ENCODE measurements around the gene TMEM44. TPM values are rescaled to one million over a fixed set of nuclear protein-coding genes. Genes with fewer than 3 reads are reported as not detected.

The TMEM44 gene
- total and polyA plus RNA-seq, 2 donors (not counting 3 experiments of a cell fraction or from before 2014, with no cell fraction given) = 93.8 to 125 TPM

DNA sequence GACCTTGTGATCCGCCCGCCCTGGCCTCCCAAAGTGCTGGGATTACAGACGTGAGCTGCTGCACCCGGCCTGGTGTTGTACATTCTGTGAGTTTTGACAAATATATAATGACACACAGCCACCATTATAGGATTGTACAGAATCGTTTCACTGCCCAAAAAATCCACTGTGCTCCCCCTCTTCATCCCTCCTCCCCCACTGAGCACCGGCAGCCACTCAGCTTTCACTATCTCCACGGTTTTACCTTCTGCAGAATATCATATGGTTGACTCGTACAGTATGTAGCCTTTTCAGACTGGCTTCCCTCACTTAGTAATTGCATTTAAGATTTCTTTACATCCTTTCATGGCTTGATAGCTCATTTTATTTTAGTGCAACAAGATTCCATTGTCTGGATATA, 89.7 kb downstream of the TMEM44 start:
- FAIRE-seq = no peak
- intact Hi-C loops (cut with micrococcal nuclease) = no loop called here

DNA sequence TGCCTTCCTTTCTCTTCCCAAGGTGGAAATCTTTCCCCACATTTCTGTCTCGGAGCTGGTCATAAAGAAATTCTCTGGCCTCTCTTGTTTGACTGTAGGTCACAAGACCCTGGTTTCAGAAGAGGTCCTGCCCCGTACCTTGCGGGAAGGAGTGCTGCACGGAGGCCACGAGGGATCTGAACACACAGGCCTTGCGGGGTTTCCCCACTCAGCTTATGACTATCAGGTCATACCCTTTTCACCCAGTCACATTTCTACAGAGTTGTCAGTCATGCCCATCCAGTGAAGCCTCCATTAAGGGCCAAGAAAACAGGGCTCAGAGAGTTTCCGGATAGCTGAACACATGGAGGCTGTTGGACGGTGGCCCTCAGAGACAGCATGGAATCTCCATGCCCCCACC, 91.7 kb downstream of the TMEM44 start:
- Histone ChIP-seq H3K79me2 (ENCODE audit: control insufficient read depth, insufficient read depth, low read length) (no peaks in the 10 kb centered on the region), H3K4me2 (ENCODE audit: insufficient read depth, low read length) (no peak overlapping the region), H2AFZ (ENCODE audit: low read depth, low read length) (no peak overlapping the region), H3K9me3 (replicated peaks; ENCODE audit: control insufficient read depth, insufficient read depth, low read length) (no peaks in the 10 kb centered on the region), H3K4me3 (replicated peaks in 1 of 3; ENCODE audit: insufficient read depth in 1 of 3, low read depth in 1 of 3, low read length in 3 of 3) (no peak overlapping the region), H3K9me1 (replicated peaks; ENCODE audit: control insufficient read depth, extremely low read depth, insufficient read depth, low read length) (no peaks in the 10 kb centered on the region), H3K36me3 (ENCODE audit: control insufficient read depth in 2 of 2, extremely low read depth in 1 of 2, insufficient read depth in 2 of 2, low read length in 2 of 2) (no peaks in the 10 kb centered on the region), H3K27ac (ENCODE audit: insufficient read depth, low read depth, low read length) (no peak overlapping the region), H4K20me1 (replicated peaks; ENCODE audit: control insufficient read depth, extremely low read depth, insufficient read depth, low read length) (no peaks in the 10 kb centered on the region), H3K9ac (replicated peaks; ENCODE audit: extremely low read depth, insufficient read depth, low read length) (no peak overlapping the region), H3K27me3 (ENCODE audit: control insufficient read depth in 2 of 2, insufficient read depth in 2 of 2, low read length in 2 of 2) (no peaks in the 10 kb centered on the region), H3K4me1 (ENCODE audit: control insufficient read depth, extremely low read depth, insufficient read depth, low read length) (peaks cover 14% of the 10 kb centered on the region)
- intact Hi-C loops (cut with micrococcal nuclease) = no loop called here
- ChIA-PET CTCF (no interaction called here), POLR2A (no interaction called here)
- no peak for DNase-seq (ENCODE audit: low read depth, low spot score)
- dilution Hi-C loops (cut with MboI; ENCODE audit: extremely low pct_ligation_motif_present, low sequenced_read_pairs) = no loop called here
- FAIRE-seq = no peak
- TF ChIP-seq GATA2 (IDR thresholded peaks at IDR 0.05; ENCODE audit: insufficient read depth, insufficient read length, low read depth, low read length) (no peak), POLR2AphosphoS5 (IDR thresholded peaks at IDR 0.05; ENCODE audit: insufficient read depth, low read depth, low read length) (no peak), MYC (IDR thresholded peaks at IDR 0.05; ENCODE audit: low read depth, low read length) (no peak), EZH2 (IDR thresholded peaks at IDR 0.05; ENCODE audit: borderline replicate concordance, low read depth, low read length, severe bottlenecking) (no peak), JUN (IDR thresholded peaks at IDR 0.05; ENCODE audit: borderline replicate concordance, insufficient read depth, insufficient read length, low read depth) (no peak), POLR2A (IDR thresholded peaks at IDR 0.05; ENCODE audit: low read depth, low read length) (no peak), FOS (IDR thresholded peaks at IDR 0.05; ENCODE audit: borderline replicate concordance, insufficient read depth, low read length) (no peak)
- TF ChIP-seq, protein P1, sequence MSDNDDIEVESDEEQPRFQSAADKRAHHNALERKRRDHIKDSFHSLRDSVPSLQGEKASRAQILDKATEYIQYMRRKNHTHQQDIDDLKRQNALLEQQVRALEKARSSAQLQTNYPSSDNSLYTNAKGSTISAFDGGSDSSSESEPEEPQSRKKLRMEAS (IDR thresholded peaks at IDR 0.05; ENCODE audit: insufficient read depth, insufficient read length) = no peak
- TF ChIP-seq, protein P2, sequence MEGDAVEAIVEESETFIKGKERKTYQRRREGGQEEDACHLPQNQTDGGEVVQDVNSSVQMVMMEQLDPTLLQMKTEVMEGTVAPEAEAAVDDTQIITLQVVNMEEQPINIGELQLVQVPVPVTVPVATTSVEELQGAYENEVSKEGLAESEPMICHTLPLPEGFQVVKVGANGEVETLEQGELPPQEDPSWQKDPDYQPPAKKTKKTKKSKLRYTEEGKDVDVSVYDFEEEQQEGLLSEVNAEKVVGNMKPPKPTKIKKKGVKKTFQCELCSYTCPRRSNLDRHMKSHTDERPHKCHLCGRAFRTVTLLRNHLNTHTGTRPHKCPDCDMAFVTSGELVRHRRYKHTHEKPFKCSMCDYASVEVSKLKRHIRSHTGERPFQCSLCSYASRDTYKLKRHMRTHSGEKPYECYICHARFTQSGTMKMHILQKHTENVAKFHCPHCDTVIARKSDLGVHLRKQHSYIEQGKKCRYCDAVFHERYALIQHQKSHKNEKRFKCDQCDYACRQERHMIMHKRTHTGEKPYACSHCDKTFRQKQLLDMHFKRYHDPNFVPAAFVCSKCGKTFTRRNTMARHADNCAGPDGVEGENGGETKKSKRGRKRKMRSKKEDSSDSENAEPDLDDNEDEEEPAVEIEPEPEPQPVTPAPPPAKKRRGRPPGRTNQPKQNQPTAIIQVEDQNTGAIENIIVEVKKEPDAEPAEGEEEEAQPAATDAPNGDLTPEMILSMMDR (IDR thresholded peaks at IDR 0.05; ENCODE audit: extremely low read depth in 1 of 2, insufficient read depth in 1 of 2, low read depth in 1 of 2, low read length in 2 of 2) = no peak
- BruUV-seq (replicated peaks) = no TSS peak

More for the DNA sequence above, 89.7 kb downstream of the TMEM44 start:
- dilution Hi-C loops (cut with MboI; ENCODE audit: extremely low pct_ligation_motif_present, low sequenced_read_pairs) = no loop called here
- H3K9me3 ChIP-seq (replicated peaks; ENCODE audit: control insufficient read depth, insufficient read depth, low read length) = no peaks in the 10 kb centered on the region
- ChIA-PET POLR2A (no interaction called here), CTCF (interaction anchor here (1.7 kb wide), 1 partner anchor 71 kb away, joined by 5 read pairs; no protein-coding TSS in a partner anchor)
- H3K4me3 ChIP-seq (replicated peaks in 1 of 3; ENCODE audit: insufficient read depth in 1 of 3, low read depth in 1 of 3, low read length in 3 of 3) = no peak overlapping the region
- H3K27ac ChIP-seq (ENCODE audit: insufficient read depth, low read depth, low read length) = no peak overlapping the region
- no peaks in the 10 kb centered on the region for H3K27me3 ChIP-seq (ENCODE audit: control insufficient read depth in 2 of 2, insufficient read depth in 2 of 2, low read length in 2 of 2)
- no peaks in the 10 kb centered on the region for H3K9me1 ChIP-seq (replicated peaks; ENCODE audit: control insufficient read depth, extremely low read depth, insufficient read depth, low read length)
- H2AFZ ChIP-seq (ENCODE audit: low read depth, low read length) = no peak overlapping the region
- no peak overlapping the region for H3K9ac ChIP-seq (replicated peaks; ENCODE audit: extremely low read depth, insufficient read depth, low read length)
- peaks cover 4% of the 10 kb centered on the region for H3K4me1 ChIP-seq (ENCODE audit: control insufficient read depth, extremely low read depth, insufficient read depth, low read length)
- H3K36me3 ChIP-seq (ENCODE audit: control insufficient read depth in 2 of 2, extremely low read depth in 1 of 2, insufficient read depth in 2 of 2, low read length in 2 of 2) = no peaks in the 10 kb centered on the region
- no TSS peak for BruUV-seq (replicated peaks)
- DNase-seq (ENCODE audit: low read depth, low spot score) = no peak
- H4K20me1 ChIP-seq (replicated peaks; ENCODE audit: control insufficient read depth, extremely low read depth, insufficient read depth, low read length) = no peaks in the 10 kb centered on the region
- no peaks in the 10 kb centered on the region for H3K79me2 ChIP-seq (ENCODE audit: control insufficient read depth, insufficient read depth, low read length)
- TF ChIP-seq POLR2A (IDR thresholded peaks at IDR 0.05; ENCODE audit: low read depth, low read length) (no peak), POLR2AphosphoS5 (IDR thresholded peaks at IDR 0.05; ENCODE audit: insufficient read depth, low read depth, low read length) (no peak), EZH2 (IDR thresholded peaks at IDR 0.05; ENCODE audit: borderline replicate concordance, low read depth, low read length, severe bottlenecking) (no peak), MYC (IDR thresholded peaks at IDR 0.05; ENCODE audit: low read depth, low read length) (no peak), FOS (IDR thresholded peaks at IDR 0.05; ENCODE audit: borderline replicate concordance, insufficient read depth, low read length) (no peak), GATA2 (IDR thresholded peaks at IDR 0.05; ENCODE audit: insufficient read depth, insufficient read length, low read depth, low read length) (no peak)
- TF ChIP-seq, protein P1 (IDR thresholded peaks at IDR 0.05; ENCODE audit: insufficient read depth, insufficient read length) = no peak
- H3K4me2 ChIP-seq (ENCODE audit: insufficient read depth, low read length) = no peak overlapping the region
